RCC 7860 (cell line): Measurements from ENCODE around the gene TTC22.

Source experiments
- DNase-seq: peaks from one replicate; pipeline ENCODE4 v3.0.0-alpha.2; 2015; ENCODE audit warnings: low spot score
- FAIRE-seq: peaks from 2 replicates; lab custom pipeline; 2012; peaks lifted over from hg19 to GRCh38; lab: Jason Lieb, UNC

Gene TTC22

DNA sequence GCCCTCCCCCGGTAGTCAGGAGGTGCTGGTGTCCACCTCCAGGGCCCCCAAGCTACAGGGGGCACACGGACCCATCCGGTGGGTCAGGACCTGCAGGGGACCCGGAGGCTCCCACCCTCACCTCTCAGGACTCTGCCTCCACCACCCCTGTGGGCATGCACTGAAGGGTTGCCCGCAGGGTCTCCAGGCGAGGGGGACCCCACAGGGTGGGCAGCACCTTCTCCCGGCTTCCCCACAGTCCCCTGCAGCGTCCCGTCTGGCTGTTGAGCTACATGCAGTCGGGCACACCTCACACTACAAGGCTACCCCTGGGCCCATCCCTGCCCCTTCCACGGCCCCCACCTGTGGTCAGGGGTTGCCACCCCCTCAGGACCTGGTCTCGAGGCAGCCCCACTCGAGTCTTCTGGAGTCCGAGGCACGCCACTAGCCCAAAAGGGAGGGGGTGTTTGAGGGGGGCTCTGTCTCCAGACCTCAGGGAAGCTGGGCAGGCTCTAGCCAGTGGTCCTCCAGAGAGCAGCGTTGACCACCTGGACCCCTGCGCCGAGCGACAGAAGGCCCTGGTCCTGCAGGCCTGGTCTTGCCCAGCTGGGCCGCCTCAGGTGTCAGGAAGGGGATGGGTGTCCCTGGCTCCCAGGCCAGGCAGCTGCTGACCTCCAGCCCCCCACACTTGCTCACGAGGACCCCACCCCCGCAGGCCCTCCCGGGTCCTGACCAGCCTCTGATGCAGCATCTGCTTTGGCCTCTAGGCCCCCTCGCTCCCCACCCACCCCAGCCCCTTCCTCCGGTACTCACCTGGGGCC is 46.4 kb downstream of the TTC22 start:
- no peak for DNase-seq
- FAIRE-seq: no peak

DNA sequence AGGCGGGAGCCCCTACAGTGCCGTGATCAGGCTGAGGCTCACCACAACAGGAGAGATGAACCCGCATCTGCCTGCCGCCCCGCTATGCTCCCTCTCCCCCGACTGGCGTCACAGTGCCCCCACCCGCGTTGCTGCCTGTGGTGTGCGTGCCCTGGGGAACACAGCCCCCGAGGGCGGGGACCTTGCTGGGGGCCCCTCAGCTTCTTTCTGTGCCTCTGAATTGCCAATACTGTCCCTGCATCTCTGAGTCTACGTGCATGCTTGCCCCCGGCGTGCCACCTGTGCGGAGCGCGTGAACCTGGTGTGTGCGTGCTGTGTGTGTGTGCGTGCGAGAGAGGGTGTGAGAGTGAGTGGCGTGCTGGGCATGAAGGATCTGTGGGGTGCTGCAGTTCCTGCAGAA is 47.1 kb downstream of the TTC22 start:
- FAIRE-seq (no peak), DNase-seq (no peak)

DNA sequence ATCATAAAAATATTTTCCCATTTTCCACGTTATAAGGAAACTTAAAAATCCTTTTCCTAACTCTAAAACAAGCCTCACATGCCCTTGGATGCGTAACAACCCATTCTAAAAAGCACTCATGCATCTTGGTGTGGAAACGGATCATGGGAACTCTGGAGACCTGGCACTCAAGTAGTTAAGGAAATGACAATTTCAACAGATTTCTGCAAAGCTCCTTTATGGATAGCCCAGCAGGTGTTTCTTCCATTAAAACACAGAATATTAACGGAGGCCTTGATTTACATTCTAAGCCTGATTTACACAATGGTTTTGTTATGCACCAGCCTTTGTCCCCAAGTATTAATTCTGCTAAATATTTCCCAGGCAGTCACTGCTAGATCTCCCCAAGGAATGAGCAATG is 49.7 kb downstream of the TTC22 start:
- no peak for FAIRE-seq
- DNase-seq: no peak

DNA sequence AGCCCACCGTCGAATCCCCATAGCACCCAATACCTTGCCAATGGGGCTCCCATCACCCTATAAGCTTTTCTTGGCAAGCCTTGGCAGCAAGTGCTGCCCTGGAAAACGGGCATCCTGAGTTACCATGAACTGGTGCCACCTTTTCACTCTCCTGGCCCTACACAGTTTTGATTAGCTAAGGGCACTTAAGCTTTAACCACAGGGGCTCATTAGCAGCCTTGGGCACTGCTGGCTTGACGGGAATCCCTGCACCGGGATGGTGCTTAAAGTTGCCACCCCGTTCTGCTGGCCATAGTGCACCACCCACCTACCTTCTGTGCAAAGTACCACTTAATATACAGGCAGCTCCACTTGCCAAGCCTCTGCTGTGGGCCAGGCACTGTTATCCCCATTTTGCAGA is 50.5 kb downstream of the TTC22 start:
- DNase-seq (no peak), FAIRE-seq (no peak)

DNA sequence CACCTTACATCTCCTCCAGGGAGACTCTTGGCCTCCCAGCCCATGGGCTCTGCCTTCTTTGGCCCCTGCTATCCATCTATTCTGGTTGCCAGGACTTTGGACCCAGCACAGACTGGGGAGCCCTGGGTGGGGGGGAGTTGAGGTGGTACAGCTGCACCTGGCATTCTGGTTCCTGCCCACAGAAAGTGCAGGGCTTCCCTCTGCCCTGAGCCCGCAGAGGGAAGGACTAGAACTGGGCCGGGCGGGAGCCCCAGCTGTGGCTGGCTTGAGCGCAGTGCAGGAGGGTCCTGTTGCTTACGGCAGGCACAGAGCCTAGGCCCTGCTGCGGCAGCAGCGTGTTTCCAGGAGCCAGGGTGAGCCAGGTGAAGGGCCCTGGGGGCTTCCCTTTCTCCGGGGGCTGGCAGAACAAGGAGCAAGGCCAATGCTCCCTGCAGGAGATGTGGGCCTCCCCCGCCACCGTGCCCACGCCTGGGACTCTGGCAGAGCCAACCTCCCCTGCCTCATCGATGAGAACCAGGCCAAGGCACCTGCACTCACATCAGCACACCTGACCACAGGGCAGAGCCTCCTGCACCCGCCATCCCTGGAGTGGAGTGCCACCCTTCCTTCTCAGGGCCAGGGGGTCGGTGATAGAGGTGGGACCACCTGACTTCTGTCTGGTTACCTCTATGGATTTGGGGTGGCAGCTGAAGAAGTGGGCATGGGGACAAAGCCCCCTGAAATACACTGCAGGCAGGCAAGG is 52.9 kb downstream of the TTC22 start:
- DNase-seq (no peak), FAIRE-seq (no peak)

DNA sequence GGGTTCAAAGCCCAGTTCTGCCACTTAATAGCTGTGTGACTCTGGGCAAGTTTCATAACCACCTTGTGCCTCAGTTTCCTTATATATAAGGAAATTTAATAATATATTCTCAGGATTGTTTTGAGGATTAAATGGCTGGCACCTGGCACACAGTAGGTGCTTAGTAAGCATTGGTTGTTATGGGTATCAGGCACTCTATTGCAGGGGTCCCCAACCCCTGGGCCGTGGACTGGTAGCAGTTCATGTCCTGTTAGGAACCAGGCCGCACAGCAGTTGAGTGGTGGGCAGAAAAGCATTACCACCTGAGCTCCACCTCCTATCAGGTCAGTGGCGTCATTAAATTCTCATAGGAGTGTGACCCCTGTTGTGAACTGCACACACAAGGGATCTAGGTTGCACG is 55.3 kb downstream of the TTC22 start:
- FAIRE-seq: no peak
- no peak for DNase-seq

DNA sequence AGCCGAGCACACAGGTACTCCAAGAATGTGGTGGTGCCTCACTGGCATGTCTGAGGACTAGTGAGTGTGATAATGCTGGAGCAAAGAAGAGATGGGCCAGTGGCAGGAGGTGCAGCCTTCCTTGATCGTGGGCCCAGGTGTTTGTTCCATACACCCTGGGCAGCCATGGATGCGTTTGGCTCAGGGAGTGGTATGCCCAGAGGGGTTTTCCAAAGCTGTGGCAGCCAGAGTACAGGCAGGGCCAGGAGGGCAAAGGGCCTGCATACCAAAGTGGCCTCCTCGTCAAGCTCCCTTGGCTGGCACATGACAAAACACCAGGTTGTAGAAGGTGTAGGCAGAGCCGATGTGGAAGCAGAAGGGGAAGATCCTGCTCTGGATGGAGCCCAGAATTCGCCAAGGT is 55.8 kb downstream of the TTC22 start:
- no peak for FAIRE-seq

DNA sequence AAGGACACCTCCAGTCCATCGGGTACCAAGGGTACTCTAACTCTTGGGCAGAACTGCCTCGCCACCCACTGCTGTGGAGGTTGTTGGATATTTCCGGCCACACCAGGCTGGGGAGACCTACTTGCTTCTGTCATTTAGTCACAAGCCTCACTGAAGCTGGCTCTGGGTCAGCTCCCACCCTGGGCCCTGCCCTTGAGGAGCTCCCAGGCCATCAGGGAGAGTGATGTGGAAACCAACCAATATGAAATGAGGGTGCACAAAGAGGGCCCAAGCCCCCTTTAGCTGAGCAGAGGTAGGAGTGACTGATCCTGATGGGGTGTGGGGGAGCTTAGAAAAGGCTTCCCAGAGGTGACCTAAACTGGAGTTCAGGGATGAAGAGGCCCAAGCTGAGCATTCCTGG is 56.4 kb downstream of the TTC22 start:
- FAIRE-seq (no peak), DNase-seq (no peak)

More for the DNA sequence above, 55.8 kb downstream of the TTC22 start:
- no peak for DNase-seq

DNA sequence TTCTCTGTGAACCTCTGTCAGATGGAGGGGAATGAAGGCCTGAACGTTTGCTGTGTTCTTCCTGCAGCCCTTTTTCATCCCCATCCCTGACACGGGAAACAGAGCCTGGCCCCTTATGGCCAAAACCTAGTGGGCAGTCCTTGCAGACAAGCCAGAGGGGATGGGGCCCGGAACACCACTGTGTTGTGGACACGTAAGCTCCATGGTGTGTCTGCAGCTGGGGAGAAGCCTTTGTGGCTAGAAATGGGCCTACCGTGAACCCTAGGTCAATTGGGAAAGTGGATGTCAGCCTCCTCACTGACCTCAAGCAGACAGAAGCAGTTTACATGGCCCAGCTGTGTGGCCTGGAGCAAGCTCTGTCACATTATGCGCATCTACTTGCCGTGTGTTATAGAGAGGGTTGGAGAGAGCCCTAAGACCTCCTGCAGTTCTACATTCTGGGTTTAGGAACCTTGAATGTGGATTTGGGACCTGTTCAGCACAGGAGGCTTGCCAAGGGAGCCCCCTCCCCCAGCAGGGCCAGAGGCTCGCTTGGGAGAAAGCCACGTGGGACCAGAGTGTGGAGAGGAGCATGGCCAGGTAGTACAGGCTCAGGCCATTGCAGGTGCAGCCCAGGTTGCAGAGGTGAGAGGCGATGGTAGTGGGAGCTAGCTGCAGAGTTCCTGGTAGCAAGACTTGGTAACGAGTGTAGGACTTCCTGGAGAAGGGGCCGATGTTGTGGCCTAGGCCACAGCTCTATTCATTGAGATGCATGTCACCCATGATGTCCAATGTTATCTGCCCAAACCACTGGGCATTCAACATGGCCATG is 57.5 kb downstream of the TTC22 start:
- FAIRE-seq (no peak), DNase-seq (no peak)

DNA sequence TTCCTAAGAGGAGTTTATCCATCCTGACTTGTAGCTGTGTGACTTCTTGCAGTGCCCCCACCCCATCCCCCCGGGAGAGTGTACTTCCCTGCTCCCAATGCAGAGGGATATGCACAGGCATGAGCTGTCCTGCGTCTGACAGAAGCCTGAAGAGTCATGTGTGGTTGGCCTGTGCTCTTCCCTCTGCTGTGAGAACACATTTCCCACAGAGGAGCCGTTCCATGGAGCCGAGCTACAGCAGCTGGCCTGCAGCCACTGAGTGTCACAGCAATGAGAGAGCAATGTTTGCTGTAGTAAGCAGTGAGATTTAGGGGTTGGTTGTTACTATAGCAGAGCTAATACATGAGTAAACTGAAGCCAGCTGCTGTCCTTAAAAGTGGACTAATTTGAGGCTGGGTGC is 58.8 kb downstream of the TTC22 start:
- no peak for DNase-seq
- FAIRE-seq: no peak

DNA sequence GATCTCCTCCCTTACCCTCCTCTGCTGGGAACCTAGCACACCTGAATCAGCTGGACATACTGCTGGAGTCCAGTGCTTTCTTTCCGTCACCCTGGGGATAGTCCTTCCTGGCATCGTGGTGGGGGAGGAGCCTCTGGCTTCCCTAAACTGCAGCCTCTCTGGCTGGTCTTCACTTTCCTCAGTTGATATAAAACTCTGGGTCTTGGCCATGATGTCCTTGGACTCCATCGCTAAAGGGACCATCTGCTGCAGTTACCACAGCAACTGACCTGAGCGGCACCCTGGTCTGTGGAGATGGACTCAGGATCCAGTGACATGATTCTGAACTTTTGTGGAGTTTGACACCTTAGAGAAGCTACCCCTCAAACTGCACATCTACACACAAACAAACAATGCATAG is 59.6 kb downstream of the TTC22 start:
- no peak for DNase-seq
- FAIRE-seq: no peak

DNA sequence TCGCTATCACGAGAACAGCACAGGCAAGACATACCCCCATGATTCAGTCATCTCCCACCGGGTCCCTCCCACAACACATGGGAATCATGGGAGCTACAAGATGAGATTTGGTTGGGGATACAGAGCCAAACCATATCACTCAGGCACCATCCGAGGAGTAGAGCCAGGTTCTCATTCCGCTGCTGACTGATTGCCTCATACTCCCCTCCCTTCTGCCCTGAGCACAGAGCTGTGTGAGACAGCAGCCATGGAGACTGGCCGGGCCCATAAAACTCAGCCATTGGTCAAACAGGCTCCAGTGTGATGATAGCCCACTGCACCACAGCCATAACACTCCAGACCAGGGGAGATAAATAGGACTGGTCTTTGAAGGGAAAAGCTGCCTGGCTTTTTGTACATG is 62.9 kb downstream of the TTC22 start:
- DNase-seq: no peak

DNA sequence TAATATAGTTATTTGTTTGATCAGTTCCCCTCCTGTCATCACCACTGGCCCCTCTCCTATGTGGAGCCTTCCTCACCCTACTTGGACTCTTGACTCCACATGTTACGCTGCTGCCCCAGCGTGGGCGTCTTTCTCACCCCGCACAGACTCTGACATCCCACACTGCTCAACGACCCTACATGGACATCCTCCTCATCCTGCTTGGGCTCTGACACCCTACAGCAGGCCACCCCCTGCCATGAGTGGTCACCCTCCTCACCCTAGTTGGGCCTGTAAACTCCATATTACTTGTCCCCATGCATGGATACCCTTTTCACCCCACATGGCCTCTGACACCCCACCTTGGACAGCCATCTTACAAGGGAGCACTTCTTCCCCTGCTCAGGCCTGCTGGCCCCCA is 64.4 kb downstream of the TTC22 start:
- FAIRE-seq: no peak
- DNase-seq: no peak

More for the DNA sequence above, 62.9 kb downstream of the TTC22 start:
- no peak for FAIRE-seq
